ENCODE measurements around the gene TMPRSS6.

Gene TMPRSS6

GRCh38 chr22:37090920-37091695 lies 18.4 kb downstream of the TMPRSS6 start:
- no peak for DNase-seq (ENCODE audit: low read depth)
- H3K4me3 ChIP-seq (ENCODE audit: low read depth, low read length): no peak overlapping the region
- no peak for TF ChIP-seq CTCF (IDR thresholded peaks at IDR 0.05; ENCODE audit: low read depth, low read length, missing control alignments)

GRCh38 chr22:37089434-37089833 lies 20.1 kb downstream of the TMPRSS6 start:
- TF ChIP-seq CTCF (IDR thresholded peaks at IDR 0.05; ENCODE audit: low read depth, low read length, missing control alignments): no peak
- no peak overlapping the region for H3K4me3 ChIP-seq (ENCODE audit: low read depth, low read length)
- no peak for DNase-seq (ENCODE audit: low read depth)

- no peak overlapping the region for H3K4me3 ChIP-seq (ENCODE audit: low read depth, low read length)
- no peak for TF ChIP-seq CTCF (IDR thresholded peaks at IDR 0.05; ENCODE audit: low read depth, low read length, missing control alignments)
- no peak for DNase-seq (ENCODE audit: low read depth)
These were observed 20.6 kb downstream of the TMPRSS6 start for GRCh38 chr22:37088750-37089408.

GRCh38 chr22:37088108-37088605 lies 21.4 kb downstream of the TMPRSS6 start:
- TF ChIP-seq CTCF (IDR thresholded peaks at IDR 0.05; ENCODE audit: low read depth, low read length, missing control alignments): no peak
- DNase-seq (ENCODE audit: low read depth): no peak
- no peak overlapping the region for H3K4me3 ChIP-seq (ENCODE audit: low read depth, low read length)

GRCh38 chr22:37086184-37086583 lies 23.3 kb downstream of the TMPRSS6 start:
- H3K4me3 ChIP-seq (ENCODE audit: low read depth, low read length): no peak overlapping the region
- TF ChIP-seq CTCF (IDR thresholded peaks at IDR 0.05; ENCODE audit: low read depth, low read length, missing control alignments): no peak
- DNase-seq (ENCODE audit: low read depth): no peak

GRCh38 chr22:37084385-37084784 lies 25.1 kb downstream of the TMPRSS6 start:
- no peak overlapping the region for H3K4me3 ChIP-seq (ENCODE audit: low read depth, low read length)
- TF ChIP-seq CTCF (IDR thresholded peaks at IDR 0.05; ENCODE audit: low read depth, low read length, missing control alignments): no peak
- no peak for DNase-seq (ENCODE audit: low read depth)
